Measurements from ENCODE around the gene LYG1.
"Not testable (repeated sequence)": the region's sequence is repeated elsewhere in the genome, so short reads cannot be mapped to it uniquely, and the experiment has no call there.

Gene LYG1

DNA sequence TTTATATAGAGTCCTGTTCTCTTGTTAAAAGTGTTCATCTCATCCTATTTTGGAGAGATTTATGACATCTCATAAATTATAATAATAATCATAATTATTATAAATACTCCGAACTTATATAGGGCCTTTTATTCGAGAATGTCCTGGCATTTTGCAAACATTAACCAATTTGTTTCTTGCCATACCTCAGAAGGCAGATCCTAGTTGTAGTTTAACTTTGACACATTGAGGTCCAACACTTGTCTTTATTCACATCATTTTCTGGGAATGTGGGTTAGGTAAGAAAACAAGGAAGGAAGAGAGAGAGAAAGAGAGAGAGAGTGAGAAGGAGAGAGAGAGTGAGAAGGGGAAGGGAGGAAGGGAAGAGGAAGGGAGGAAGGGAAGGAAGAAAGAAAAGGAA lies at the start of gene LYG1:
TSS of gene LYG1 (minus strand) at position 101 of the 400 bp plus-strand sequence. CDS start 5,527 bp downstream, outside the sequence.
- DNase-seq = not testable (repeated sequence)

DNA sequence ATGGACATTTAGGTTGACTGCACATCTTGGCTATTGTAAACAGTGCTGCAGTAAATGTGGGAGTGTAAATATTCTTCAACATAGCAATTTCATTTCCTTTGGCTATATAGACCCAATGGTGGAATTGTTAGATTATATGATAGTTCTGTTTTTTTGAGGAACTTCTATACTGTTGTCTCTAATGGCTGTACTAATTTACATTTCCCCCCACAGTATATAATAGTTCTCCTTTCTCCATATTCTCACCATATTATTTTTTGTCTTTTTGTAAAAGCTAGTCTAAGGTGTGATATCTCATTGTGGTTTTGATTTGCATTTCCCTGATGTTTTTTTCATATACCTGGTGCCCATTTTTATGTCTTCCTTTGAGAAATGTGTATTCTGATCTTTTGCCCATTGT lies 49.2 kb upstream of the LYG1 start:
- DNase-seq = no peak

GRCh38 chr2:99348173-99348572 lies 47.2 kb upstream of the LYG1 start:
- DNase-seq = no peak

DNA sequence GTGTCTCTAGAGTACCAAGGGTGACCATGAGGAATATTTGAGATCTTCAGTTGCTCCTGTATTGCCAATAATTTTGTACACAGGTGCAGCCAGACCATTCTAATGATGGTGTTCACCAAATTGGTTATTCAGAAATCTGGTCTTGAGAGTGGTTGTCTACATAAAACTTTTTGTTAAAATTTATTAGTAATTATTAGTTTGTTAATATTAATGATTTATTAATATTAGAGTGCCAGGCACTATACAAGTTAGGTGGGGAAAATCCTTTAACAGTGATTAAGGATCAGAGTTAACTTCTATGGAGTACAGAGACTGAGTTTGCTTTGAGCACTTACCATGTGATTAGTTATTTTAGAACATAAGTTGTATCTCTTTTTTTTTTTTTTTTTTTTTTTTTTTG lies 45.2 kb upstream of the LYG1 start:
- DNase-seq = no peak

DNA sequence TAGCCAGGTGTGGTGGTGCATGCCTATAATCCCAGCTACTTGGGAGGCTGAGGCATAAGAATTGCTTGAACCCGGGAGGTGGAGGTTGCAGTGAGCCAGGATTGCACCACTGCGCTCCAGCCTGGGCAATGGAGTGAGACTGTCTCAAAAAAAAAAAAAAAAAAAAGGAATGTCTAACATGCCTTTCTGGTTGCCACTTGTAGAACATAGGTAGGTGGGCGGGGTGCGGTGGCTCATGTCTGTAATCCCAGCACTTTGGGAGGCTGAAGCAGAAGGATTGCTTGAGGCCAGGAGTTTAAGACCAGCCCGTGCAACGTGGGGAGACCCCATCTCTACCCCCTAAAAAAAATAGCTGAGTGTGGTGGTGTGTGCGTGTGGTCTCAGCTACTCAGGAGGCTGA lies 44.4 kb upstream of the LYG1 start:
- DNase-seq = not testable (repeated sequence)

DNA sequence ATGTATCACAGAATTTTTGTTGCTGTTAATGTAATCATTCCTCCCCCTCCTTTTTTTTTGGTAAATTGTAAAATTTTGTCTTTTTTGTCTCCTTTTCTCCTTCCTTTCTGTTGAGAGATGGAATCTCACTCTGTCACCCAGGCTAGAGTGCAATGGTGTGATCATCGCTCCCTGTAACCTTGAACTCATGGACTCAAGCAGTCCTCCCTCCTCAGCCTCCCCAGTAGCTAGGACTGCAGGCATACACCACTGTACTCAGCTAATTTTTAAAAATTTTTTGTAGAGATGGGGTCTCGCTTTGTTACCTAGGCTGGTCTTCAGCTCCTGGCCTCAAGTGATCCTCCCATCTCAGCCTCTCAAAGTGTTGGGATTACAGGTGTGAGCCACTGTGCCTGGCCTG lies 41.5 kb upstream of the LYG1 start:
- DNase-seq = no peak

- DNase-seq = no peak
These were observed 39.8 kb upstream of the LYG1 start for GRCh38 chr2:99340669-99341236.

DNA sequence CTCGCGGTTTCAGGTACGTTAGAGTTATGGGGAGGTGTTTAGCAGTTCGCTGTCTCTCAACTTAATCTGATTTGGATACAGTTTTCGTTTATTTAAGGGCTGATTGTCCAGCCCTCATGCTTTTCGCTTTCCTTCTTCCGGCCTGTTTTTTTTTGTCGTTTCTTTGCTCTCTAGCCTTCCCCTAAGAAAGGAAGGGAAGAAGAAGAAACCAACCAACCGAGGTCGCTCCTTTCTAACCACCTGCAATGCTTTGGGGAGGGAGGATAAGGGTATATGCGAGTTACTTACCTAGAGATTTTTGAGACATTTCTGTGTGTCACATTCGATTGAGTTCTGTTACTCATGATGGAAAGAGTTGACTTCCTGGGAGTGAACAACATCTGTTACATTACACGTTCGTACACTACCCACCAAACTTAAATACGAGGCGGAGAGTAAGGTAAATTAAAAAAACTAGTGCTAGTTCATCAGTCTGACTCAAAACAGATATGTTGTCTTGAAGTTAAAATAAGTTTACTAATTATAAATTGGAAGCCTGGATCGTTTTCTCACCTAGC lies 37.1 kb upstream of the LYG1 start:
- DNase-seq = peak in 1 of 2 donors; percentile 29

GRCh38 chr2:99337113-99338028 lies 36.4 kb upstream of the LYG1 start, which contains the start of gene EIF5B:
EIF5B (plus strand) TSS chr2:99337389; CDS start chr2:99337555, 166 bp downstream.
- DNase-seq = peak; percentile 95 to 96

DNA sequence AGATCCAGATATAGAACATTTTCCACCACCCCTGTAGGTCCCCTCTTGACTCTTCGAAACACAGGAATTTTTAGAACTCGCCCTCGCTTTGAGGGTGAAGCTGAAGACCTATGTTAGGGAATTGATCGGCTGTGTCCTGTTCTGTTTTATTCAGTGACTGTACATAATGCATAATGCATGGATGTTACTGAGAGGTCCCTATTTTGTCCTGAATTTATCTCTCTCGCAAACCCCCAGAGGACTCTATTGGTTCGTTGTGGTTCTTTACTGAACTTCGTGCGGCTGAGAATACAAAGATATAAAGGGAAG lies 35.8 kb upstream of the LYG1 start:
- DNase-seq = no peak

DNA sequence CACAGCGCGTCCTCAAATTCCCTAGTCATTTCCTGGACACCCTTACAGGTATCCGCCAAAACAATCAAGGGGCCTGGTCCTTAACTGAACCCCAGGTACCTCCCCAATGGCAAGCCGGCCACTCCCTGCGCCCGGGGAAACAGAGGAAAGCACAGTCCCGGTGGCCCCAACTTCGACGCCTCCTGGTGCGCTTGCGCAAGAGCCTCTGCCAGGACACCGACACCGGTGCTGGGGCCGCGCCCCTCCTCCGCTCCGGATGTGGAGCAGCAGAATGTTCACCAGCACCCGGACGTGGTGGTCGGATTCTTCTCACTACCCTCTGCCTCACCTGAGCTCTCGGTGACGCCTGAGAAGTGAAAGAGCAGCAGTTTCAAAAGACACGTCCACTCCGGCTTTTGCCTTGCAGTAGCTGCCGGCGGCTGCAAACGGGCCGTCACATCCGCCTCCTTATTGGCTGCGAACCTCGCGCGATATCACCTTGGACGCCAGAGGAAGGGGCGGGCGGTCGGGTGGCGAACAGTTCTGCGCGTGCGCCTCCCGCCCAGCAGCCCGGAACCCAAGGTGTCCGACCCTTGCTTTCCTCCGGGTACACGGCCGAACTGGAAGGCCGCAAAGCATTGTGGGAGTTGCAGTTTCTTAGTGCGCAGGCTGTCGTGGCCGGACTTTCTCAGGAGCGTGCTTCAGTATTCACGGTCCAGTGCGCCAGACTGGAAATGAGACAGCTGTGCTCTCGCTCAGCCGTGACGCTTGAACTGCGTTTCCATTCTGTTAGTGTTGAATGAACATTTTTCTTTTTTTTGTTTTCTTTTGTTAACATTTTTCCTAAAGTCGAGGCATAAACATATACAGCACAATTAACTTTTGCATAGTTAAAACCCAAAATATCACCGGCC lies 35.2 kb upstream of the LYG1 start, which contains the start of gene TXNDC9:
TSS of gene TXNDC9 (minus strand) at position 423 of the 893 bp plus-strand sequence. CDS start 3,123 bp downstream, outside the sequence.
- peak; percentile 99 for DNase-seq

GRCh38 chr2:99325384-99325783 lies 24.4 kb upstream of the LYG1 start:
- DNase-seq = no peak

- not testable (repeated sequence) for DNase-seq
These were observed 16.8 kb upstream of the LYG1 start for GRCh38 chr2:99317873-99318200.

GRCh38 chr2:99317161-99317872 lies 16.3 kb upstream of the LYG1 start:
- no peak for DNase-seq

DNA sequence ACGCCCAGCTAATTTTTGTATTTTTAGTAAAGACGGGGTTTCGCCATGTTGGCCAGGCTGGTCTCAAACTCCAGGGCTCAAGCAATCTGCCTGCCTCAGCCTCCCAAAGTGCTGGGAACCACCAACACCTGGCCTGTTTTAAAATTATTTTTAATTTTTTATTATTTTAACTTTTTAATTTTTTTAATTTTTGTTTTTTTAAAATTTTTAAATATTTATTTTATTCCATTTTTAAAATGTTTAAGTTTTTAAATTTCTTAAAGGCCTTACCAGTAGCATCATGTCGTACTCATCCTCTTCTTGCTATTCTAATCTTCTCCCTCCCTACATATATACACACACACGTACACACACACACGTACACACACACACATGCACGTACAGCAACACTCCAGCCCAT lies 1.4 kb downstream of the LYG1 start:
- no peak for DNase-seq

DNA sequence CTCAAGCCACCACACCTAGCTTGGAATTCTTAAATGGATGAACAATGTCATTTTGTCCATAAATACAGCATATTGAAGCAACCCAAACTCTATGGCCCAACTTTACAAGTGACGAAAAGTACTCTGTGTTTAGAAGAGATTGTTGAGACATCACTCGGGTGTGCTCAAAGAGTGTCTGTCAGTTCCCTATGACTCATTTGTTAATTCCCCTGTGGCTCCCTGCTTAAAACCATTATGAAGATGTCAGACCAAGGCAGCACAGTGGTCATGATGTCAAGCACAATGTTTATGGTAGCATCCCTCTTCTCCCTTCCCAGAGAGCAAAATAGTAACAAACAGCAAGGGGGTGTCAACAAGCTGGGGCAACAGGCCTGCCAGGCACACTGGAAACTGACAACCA lies 3.0 kb downstream of the LYG1 start:
- DNase-seq = no peak

GRCh38 chr2:99285526-99285925 lies 15.5 kb downstream of the LYG1 start:
- no peak for DNase-seq

DNA sequence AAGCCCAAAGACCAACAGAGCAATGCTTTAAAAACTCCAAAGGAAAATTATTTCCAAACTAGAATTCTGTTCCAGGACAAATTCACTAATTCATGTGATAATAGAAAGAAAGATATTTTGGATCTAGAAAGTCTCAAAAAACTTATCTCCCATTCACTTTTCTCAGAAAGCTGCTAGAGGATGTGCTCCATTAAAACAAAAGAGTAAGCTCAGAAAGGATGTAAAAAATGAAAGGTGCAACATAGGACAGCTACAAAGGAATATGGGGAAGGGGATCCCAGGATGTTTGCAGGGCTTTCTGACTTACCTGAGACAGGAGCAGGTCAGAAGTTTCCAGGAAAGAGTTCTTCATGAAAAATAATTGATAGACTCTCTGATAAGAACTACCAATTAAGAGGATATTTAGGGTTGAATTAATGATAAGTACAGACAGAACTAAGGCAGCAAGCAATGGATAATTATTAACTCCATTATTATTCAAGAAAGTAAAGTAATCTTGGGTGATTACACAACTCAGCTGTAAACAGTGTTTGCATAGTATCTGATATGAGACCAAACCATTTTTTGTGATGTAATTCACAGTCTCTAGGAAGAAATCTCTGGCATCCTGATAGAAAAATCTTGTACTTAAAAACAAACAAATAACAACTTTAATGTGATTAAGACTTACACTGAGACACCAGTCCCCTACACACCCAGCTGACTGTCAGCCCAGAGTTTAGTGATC lies 20.9 kb downstream of the LYG1 start:
- no peak for DNase-seq

- no peak for DNase-seq
These were observed 22.2 kb downstream of the LYG1 start for GRCh38 chr2:99278793-99279291.

- DNase-seq = not testable (repeated sequence)
These were observed 22.7 kb downstream of the LYG1 start for GRCh38 chr2:99278195-99278765.

DNA sequence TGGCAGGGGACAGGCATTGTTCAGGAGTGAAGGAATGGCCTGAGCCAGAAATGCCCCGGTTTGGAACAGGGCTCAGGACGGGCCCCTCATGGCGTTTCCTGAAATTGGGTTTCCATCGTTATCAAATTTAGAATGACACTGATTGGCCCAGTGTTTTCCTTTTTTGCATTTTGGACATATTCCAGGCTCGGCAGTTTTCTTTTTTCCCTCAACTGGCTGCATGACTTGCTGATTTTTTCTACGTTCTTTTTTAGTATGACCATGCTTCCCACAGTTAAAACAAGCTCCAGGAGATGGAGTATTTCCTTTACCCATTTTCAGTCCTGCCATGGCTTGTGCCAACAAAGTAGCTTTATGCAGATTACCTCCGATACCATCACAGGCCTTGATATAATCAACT lies 25.1 kb downstream of the LYG1 start:
- no peak for DNase-seq

All from CD4-positive, alpha-beta T cell treated with Interferon alpha-2 for 1 hour (primary cell).